ENCODE data around the gene ANKRD10.

The ANKRD10 gene

DNA sequence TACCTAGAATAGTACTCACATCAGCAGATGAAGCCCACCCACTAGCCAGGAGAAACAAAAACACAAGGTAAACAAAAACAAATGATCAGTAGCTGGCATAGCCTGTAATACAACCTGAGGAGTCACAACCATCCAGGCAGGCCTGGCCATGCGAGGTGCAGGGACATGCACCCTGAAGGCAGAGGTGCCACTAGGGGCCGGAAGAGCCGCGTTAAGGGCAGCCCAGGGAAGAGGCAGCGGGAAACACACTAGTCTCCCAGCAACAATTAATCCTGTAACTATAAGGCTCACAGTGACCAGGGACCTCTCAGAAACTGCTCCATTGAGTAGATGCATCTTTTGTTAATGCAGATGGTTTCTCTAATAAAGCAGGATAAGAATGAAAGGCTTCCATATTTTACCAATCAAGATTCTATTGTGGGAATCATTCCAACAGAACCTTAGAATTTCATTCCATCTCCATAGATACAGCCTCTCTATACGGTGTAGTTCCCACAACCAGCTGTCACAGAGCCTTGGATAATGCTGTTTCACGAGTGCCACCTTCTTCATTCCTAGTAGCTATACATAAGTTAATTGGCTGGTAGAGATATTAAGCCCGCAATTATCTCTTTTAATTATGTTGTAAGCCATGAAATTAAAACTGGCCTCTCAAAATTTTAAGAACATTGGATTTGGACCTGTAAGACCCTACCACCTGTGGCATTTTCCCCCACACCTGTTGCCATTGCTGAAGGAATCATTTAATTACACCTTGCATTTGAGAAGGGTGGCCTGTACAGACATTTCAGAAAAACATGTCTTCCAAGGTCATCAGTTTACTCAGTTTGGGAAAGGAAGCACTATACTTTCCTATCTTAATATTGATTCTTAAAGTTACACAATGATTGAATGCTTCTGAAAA is 28.7 kb downstream of the ANKRD10 start:
- no peak for DNase-seq (ENCODE audit: low read depth, low spot score)

DNA sequence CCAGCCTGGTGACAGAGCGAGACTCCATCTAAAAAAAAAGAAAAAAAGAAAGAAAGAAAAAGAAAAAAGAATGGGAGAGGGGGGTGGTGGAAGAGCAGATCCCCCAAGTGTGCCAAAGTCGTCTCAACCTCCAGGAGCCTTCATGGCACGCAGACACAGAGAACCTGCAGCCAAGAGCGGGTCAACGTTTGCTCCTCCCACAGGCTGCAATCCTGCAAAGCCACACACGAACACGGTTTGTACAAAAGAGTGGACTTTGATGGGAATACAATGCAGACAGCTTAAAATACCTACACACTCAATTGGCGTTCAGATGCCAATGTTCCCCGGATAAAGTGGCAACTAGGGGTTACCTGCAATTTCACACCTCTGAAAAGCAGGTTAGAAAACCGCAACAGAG is 29.4 kb downstream of the ANKRD10 start:
- DNase-seq (ENCODE audit: low read depth, low spot score) = no peak

DNA sequence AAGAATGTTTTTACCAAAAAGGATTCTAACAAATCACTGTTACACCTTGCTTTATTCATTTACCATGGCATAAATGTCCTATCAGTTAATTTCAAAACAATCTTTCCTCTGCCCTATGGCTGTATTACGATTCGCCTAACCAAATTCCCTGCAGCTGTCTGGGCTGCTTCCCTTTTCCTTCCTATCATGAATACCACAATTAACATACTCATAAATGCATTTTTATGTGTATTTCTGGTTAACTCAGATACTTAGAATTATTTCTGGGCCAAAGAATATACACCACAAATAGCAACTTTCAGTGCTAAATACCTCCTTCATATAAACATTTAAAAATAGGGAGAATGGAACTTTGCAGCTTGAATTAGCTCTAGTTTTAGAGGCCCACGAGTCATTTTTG is 30.4 kb downstream of the ANKRD10 start:
- DNase-seq (ENCODE audit: low read depth, low spot score) = no peak

DNA sequence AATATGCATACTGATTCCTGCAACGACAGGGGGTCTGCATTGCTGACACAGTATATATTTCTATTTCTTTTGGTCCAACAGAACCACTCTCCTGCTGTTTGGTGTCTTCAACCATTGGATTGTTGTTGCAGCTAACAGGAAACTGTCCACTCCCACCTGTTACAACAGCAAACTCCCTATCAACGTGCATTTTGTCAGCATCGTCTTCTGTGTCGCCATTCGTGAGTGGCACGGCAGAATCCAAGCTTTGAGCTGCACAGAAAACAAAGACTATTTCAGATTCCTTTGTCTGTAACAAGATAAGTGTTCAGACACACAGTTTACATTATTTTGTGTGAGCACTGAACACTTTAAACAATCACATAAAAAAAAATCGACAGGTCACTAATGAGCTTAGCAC is 31.3 kb downstream of the ANKRD10 start:
- no peak for DNase-seq (ENCODE audit: low read depth, low spot score)

DNA sequence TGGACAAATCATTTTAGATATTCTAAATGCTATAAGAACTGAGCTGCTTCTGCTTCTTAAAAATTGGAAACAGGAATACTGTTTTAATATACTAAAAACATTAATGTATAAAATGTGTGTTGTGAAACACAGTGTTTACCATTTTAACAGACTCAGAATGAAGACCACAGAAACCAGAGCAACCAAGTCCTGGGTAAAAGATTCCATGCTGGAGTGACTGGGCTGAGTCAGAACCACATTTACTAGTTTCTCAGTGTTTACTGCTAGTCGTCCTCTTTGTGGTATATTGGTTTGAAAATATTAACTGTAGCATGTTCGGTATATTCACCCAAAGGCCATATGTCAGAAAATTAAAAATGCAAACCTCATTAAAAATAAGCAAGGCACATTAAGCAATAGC is 31.9 kb downstream of the ANKRD10 start:
- no peak for DNase-seq (ENCODE audit: low read depth, low spot score)

DNA sequence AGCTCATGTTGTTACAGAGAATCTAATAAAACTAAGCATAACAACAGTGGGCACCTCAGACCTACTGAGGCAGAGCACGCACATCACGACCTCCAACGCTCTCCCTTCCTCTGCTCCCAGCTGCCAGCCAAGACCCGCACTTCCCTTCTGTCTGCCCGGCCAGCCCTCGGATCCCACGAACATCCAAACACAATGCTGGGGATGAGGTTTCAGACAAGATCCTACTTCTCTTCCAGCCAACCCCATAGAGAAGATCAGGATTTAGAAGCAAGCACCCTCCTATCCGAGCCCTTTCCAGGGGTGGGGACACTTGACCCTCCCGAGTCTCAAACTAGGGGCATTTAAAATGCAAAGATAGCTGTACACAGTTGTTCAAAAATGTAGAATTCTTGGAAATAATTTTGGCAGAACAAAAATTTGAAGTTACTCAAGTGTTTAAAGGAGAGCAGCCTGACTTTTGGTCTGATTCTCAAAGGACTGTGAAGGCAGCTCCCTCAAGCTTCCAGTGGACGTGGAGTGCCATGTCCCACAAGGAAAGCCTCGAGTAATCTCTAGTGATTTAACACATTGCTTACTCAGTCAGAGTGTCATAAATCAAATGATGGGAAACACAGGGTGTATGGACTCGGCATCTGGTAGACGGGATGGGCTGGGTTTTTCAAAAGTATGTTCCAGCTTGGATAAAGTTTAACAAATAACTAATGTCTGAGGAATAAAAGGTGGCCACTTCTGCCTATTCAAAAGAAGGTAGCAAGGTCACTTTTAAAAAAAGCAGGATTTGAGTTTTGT is 32.8 kb downstream of the ANKRD10 start:
- no peak for DNase-seq (ENCODE audit: low read depth, low spot score)

DNA sequence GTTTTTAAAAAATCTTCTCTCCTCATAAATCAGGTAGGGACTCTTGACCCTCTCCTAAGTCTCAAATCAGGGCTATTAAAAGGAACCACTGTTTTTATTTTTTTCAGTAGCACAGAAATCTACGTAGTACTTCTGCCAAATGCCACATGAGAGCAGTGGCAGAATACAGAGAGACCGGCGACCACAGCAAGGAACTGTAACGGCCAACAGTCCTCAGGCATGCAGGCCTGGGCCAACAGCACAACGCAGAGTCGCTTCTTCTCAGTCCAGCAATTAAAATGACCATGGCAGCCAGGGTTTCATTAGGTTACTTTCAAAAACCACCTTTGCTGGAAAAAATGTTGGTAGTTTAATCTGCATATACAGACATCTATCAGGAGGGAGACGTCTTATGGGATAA is 34.2 kb downstream of the ANKRD10 start:
- DNase-seq (ENCODE audit: low read depth, low spot score) = no peak

DNA sequence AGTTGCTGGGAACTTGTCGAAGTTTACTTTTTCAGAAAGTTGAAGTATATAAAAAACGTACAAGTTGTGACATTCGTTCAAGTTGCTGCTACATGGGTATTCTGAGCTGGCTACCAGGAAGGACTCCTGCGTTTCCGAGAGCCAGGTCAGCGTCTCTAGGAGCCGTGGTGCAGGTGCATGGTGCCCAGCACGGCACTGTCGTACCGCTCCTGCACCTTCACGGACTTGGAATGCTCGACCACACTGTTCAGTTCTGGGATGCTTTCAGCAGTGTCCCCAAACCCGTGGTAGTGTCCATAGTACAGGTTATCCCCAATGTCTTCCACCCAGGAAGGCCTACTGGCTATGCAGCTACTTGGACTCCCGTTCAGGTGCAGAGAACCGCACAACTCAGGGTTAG is 35.4 kb downstream of the ANKRD10 start:
- no peak for DNase-seq (ENCODE audit: low read depth, low spot score)

DNA sequence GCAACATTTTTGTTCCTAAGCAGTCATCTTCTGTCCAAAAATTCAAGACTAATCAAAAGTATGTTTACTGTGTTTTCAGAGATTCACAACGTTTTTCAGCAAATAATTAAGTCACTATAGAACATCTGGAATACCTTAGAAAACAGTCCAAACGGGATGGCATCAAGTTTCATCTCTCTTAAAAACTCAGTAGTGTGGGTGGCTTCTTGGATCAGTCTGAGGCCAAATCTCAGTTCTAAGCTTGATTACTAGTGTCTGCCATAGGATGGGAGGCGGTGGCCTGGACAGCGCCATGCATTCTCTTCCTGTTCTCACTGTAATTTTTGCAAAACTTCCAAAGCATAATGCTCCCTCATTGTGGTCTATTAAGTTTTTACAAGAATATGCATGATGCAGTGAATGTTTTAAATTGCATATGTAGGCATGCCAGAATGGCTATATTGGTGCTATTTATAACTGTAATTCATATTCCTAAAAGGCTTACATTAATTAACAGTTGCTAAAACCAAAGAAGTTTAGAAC is 37.1 kb downstream of the ANKRD10 start:
- DNase-seq (ENCODE audit: low read depth, low spot score) = no peak

DNA sequence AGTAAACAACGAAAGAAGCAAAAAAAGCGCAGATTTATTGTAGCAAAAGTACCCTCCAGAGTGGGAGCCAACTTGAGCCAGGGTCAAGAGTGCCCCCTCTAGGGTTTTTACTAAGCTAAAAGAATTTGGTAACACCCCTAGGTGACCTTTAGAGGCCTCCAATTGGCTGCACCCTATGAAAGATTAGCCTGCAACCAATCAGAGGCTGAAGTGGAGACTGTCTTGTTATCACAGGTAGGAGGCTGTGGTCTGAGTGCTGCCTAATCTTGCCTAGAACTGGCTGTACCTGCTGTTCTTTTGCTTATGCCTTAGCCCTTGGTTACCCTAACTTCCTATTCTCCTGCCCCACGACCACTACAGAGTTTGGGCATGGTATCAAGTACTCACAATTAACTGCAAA is 38.3 kb downstream of the ANKRD10 start:
- no peak for DNase-seq (ENCODE audit: low read depth, low spot score)

DNA sequence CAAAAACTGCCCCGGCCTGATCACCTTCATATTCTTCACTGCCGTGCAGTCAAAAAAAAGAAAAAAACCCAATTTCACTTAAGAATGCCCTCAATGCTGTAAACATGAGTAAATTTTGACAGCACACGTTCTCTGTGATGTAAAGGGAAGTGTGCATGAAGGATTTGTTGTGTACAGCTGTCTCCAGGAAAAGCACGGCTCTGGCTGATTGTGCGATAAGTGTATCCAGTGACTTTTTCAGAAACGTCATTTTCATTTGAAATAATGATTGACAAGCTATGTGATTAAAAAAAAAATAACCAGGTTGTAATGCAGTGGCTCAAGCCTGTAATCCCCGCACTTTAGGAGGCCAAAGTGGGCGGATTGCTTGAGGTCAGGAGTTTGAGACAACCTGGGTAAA is 39.6 kb downstream of the ANKRD10 start:
- DNase-seq (ENCODE audit: low read depth, low spot score) = no peak

DNA sequence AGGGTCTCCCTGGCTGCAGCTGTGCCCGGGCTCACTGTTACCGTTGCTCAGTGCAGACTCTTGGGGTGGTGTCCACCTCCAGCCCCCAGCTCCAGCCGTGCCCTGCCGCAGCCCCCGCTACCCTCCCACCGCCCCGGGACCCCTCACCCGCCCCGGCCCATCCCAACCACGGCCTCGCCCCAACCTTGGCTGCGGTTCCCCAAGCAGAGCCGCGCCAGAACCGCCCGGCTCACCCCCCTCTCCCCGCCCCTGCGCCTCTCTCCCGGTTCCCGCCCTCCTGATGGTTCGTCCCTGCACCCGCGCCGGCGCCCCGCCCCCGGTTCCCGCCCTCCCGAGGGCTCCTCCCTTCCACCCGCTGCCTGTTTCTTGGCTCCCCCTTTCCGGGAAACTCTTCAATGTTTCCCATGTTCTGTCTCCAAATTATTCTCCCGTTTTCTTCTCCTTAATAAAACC is 40.3 kb downstream of the ANKRD10 start:
- DNase-seq (ENCODE audit: low read depth, low spot score) = no peak

DNA sequence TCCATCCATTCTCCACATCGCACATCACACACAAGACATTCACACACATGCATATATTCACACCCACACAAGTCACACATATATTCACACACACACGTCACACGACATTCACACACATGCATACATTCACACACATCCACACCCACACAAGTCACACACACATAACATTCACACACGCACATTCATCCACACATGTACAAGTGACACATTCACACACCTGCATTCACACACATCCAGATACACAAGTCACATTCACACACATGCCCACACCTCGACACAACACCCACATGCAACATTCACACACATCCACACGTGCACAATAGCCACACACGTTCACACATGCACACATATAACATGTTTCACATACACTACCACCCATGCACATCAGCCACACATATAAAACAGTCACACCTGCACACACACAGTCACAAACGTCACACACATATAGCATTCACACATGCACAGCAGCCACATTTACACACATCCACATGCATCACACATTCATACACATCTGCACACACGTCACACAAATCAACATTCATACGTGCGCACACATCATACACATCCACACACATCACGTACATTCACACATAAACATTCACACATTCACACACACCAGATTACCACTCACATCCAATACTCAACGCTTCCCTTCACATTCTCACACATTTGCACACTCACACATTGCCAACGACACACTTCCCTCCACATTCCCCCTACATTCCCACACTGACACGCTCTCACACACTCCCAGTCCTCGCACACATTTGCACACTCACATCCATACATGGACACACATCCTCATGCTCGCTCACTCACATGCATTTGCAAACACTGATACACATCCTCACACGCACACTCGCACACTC is 41.0 kb downstream of the ANKRD10 start:
- no peak for DNase-seq (ENCODE audit: low read depth, low spot score)

DNA sequence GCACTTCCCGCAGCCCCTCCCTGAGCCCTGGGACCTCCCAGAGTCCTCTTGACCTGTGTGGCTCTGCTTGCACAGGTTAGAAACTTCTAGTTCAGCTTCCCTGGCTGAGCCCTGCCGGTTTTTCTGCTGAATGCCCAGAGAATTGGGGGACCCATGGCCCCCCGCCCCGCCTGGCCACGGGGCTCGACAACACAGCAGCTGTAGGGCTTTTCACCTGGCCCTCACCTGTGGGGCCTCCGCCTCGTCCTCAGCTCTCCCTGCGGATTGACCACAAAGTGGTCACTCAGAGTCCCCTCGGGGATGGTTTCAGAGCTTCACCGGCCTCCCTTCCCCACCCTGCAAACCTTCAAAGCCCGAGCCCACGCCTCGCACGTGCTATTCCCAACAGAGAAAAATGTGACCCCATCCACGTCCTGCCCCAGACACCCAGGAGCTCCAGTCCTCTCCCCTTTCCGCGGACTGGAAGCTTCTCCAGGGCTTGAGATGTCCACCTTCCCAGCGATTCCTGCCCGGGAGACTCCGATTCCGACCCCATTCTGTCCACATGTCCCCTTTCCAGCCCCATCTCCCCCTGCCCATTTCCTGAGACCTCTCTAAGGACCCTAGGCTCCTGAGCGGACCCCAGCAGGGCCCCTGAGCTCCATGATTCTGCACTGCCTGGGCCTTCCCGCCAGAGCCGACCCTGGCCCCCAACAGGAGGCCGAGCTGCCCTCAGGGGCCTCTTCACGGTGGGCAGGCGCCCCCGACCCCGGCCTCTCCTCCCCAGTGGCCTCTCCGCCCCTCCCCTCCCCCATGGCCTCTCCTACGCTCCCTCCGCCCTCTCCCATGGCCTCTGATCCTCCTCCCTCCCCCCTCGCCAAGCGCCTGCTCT is 41.9 kb downstream of the ANKRD10 start:
- no peak for DNase-seq (ENCODE audit: low read depth, low spot score)

DNA sequence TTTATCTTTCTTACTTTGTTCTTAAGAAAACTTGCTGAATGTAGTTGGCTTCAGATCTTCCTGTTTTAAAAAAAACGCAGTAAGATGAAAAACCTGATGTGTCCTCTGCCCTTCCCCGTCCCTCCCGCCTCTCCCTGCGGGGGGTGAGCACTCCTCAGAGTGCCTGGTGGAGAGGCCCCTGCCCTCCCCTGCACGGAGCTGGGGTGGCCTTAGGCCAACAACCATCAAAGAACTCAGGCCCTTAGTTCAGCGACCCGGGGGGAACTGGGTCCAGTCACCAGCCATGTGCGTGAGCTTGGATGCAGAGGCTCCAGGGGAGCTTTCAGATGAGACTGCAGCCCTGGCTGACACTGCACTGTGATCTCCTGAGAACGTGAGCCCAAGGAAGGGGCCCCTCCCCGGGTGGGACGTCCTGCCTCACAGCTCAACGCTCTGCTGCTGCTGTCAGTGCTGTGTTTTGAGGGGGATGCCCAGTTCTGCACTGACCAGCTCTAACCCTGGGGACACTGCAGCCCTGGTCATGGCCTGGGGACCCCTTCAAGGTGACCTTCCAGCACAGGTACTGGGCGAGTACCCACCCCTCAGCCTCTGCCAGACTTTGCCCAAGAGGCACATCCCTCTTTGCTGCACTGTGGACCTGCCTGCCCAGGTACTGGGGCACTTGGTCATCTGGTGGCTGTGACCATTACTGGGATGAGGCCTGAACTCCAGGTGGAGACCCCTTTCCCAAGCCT is 42.7 kb downstream of the ANKRD10 start:
- DNase-seq (ENCODE audit: low read depth, low spot score) = no peak

DNA sequence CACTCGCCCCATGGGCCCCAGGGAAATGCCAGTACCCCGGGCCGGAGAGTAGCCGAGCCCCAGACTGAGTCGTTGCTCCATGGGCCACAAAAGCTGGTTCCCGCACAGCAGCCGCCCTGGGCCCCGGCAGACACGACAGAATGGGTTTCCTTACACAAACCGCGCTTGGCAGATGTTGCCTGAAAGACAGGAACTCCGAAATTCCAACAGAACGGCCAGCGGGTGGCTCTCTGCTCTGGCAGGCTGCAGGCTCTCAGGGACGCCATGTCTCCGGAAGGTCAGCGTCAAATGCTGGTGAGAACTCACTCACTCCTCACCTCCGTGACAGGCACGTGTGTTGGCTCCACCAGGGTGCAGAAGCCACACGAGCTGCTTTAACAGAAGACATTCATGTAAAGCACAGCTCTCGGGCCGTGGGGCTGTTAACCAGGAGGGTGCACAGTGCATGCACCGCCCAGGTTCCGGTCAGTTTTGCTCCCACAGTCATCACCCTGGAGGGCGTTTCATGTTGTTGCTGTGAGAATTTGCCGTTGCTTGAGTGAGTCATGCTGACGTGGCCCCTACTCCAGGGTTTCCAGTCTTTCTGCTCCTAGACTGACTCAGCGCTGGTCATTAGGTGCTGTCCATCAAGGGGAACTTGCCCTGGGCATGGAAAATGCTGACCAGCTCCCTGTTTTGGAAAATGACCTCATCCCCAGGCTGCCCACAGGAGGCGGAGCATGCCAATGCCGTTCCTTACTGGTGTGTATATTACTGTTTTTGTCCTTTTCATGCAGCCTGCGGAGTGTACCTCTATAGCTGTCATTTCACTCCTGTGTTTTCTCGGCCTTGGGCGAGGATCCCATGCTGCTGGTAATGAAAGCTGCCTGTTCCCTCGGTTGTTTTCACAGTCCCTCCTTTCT is 44.8 kb downstream of the ANKRD10 start:
- DNase-seq (ENCODE audit: low read depth, low spot score) = no peak

DNA sequence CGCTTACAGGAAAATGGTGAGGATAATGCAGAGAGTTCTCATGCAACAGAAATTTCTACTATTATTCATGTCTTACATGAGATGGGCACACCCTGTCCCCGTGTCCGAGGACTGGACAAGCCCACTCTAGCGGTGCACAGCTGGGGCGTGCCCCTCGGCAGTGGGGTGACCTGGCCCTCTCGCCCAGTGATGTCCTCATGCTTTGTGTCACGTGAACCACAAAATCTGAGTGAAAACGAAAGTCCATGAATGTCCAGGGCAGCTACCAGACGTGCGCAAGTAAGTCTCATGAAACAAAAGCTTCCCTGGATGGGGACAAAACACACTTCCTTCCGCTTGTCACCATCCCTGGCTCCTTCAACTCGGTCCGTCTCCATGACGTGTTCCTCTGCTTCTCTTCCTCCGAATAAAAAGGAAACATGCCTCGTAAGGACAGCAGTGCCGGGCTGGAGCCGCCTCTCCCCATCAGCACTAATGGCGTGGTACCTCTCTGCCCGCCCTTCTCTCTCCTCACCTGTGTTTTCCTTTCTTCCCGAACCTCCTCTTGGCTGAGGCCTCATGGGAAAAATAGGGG is 45.6 kb downstream of the ANKRD10 start:
- no peak for DNase-seq (ENCODE audit: low read depth, low spot score)

DNA sequence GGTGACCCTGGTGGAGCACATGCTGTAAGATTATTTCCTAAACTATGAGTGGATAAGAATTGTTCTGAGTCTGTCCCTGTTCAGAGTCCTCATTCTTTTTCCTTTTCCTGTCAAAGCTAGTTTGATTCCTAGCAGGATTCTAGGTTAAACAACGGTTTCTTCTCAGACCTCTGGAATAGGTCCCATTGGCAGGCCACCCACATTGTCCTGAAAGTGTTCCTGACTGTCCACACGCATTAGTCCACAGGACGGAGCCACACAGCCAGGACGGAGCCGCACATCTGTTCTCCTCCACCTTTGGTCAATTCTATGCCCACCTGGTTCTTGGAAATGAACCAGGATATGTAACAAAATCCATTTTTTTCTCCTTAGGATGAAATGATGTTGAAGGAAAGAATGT is 46.1 kb downstream of the ANKRD10 start:
- no peak for DNase-seq (ENCODE audit: low read depth, low spot score)

DNA sequence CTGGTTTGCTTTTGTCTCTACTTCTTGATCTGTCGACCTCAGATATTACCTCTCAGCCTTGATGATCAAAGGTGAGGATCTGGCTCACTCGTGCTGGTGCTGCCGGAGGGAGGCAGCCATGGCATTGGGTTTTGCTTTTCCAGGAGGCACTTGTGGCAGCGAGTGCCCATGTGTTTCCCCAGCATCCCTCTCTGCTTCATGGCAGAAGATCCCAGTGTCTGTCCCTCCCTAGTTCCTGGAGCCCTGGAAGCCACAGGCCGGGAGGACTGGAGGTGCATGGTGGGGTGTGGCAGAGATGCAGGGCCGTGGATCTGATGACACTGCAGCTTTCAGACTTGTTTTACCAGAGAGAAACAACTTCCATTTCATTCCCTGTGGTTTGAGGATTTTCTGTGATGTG is 47.5 kb downstream of the ANKRD10 start:
- no peak for DNase-seq (ENCODE audit: low read depth, low spot score)

All from activated CD4-positive, CD25-positive, alpha-beta regulatory T cell treated with anti-CD3 and anti-CD28 coated beads, Interleukin-2, amount 50 U/mL, for 16 hours (primary cell).